ENCODE results near the gene NUDT12.

DNA sequence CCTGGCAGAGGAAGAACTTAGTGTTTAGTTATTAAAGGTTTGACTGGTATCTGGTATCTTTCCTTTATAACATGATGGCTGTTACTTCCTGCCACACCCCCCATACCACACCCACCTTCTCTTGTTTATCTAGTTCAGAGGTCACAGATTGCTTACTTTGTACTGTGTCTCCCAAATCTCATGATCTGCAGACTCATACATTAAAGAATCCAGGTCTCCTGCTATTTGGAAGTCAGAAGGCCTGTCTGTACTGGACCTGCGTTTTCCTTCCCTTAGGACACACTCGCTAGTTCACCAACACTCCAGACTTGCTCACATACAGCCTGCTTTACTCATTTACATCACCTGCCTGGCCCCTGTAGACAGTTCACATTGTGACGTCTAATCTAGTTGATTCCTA, 39.3 kb downstream of the NUDT12 start:
- TF ChIP-seq CTCF (IDR thresholded peaks at IDR 0.05) (no peak), POLR2A (IDR thresholded peaks at IDR 0.05) (no peak)

Data from thyroid gland (tissue), 4 donors.